ENCODE measurements around the gene SPECC1L. TPM values are rescaled to one million over a fixed set of nuclear protein-coding genes. Genes with fewer than 3 reads are reported as not detected.

SPECC1L gene
- total and polyA plus RNA-seq, 2 of the 8 experiments (the other 6 are each of a cell fraction or from before 2014, with no cell fraction given): 15.7 to 61.6 TPM

DNA sequence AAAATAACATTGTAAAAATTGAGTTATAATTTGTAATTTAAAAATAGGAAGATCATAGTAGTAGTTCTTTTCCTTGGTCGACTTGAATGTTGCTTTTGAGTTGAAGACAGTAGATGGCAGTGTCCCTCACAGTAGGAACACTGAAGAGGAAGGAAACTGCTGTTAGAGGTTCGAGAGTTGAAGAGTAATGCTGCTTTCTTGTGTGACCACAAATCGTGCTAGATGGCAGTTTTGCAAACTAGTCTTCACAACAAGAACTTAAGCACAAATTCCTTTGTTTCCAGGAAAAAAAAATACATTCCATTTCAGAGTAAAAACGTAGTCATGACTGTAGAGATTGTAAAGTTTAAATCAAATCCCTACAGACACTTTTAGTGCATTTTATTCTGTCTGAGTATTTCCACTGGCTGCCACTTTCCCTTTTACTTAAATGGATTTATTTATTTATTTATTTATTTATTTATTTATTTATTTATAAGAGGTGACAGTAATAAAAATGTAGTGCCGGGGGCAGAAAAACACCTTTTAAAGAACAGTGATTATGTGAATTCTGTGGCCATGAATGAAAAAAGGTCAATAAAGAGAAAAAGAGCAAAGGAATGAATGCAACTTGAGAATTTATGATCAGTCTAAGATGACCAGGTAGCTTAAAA lies 54.6 kb downstream of the SPECC1L start:
- H4K91ac ChIP-seq (replicated peaks; ENCODE audit: insufficient read length, low read length): no peak overlapping the region
- H3K4ac ChIP-seq (replicated peaks; ENCODE audit: insufficient read length, low read depth, low read length): no peak overlapping the region
- H2BK5ac ChIP-seq (ENCODE audit: low read depth, low read length): no peak overlapping the region
- no peaks in the 10 kb centered on the region for H3K9me3 ChIP-seq (ENCODE audit: insufficient read depth in 2 of 2, low read depth in 1 of 2, low read length in 1 of 2)
- no peak for DNase-seq (ENCODE audit: low read depth in 1 of 2, low spot score in 2 of 2)
- H3K9ac ChIP-seq (replicated peaks in 1 of 4; ENCODE audit: extremely low read depth in 1 of 4, low read depth in 3 of 4, low read length in 3 of 4): no peak overlapping the region
- peak; percentile 76 for FAIRE-seq
- H3K56ac ChIP-seq (replicated peaks; ENCODE audit: insufficient read length, low read depth, low read length): no peak overlapping the region
- H4K5ac ChIP-seq (ENCODE audit: insufficient read length, low read depth, low read length): no peak overlapping the region
- H3K36me3 ChIP-seq (ENCODE audit: control insufficient read depth in 2 of 4, insufficient read depth in 4 of 4, low read length in 3 of 4): peaks cover 7 to 56% (median 21%) of the 10 kb centered on the region in 4 experiments; a peak in 7 of 8 replicates
- no peak overlapping the region for H3K4me2 ChIP-seq (ENCODE audit: insufficient read depth in 1 of 2, low read depth in 2 of 2, low read length in 2 of 2)
- H2AFZ ChIP-seq (ENCODE audit: low read length): no peak overlapping the region
- H2BK12ac ChIP-seq (ENCODE audit: low read depth, low read length): no peak overlapping the region
- peaks cover 4% of the 10 kb centered on the region; the same call in 1 of the 2 replicates for H3K79me1 ChIP-seq (ENCODE audit: low read depth, low read length)
- no peak overlapping the region for H3K14ac ChIP-seq (ENCODE audit: insufficient read length)
- no peak overlapping the region for H2BK20ac ChIP-seq (ENCODE audit: low read length)
- no peak overlapping the region for H3K23ac ChIP-seq (ENCODE audit: insufficient read length)
- H3K4me3 ChIP-seq (ENCODE audit: extremely low read depth in 1 of 4, insufficient read depth in 2 of 4, low read depth in 3 of 4, low read length in 4 of 4): no peak overlapping the region
- no peak overlapping the region for H2AK5ac ChIP-seq (ENCODE audit: low read depth, low read length)
- 60% methylated on average over 5 of the region's 5 CpGs; no CpG with 5 or more reads in 1 of the 2 experiments for WGBS, 2 experiments (ENCODE audit: extremely low coverage in 1 of 2, insufficient coverage in 1 of 2, insufficient read length in 1 of 2, insufficient replicate concordance in 2 of 2, low coverage in 1 of 2, low lambda C conversion rate in 2 of 2, missing lambda C conversion rate in 1 of 2)
- no peak overlapping the region for H4K8ac ChIP-seq (ENCODE audit: extremely low read depth, insufficient read depth, low read length)
- no peak overlapping the region for H3K18ac ChIP-seq (ENCODE audit: extremely low read depth, low read length)
- ChIA-PET POLR2A (ENCODE audit: partially characterized antibody) (no interaction called here), CTCF (ENCODE audit: partially characterized antibody) (interaction anchor here (0.8 to 1.0 kb wide), 2 partner anchors 9 to 51 kb away, joined by 4 to 6 read pairs; no protein-coding TSS in a partner anchor)
- no peaks in the 10 kb centered on the region for H3K27me3 ChIP-seq (replicated peaks in 1 of 4; ENCODE audit: control insufficient read depth in 3 of 4, extremely low read depth in 1 of 4, insufficient read depth in 3 of 4, low read length in 3 of 4)
- H3K27ac ChIP-seq (ENCODE audit: low read depth, low read length): no peak overlapping the region
- H2BK15ac ChIP-seq (ENCODE audit: low read length): no peak overlapping the region
- no peaks in the 10 kb centered on the region for H3K4me1 ChIP-seq (replicated peaks in 1 of 4; ENCODE audit: control insufficient read depth in 3 of 4, insufficient read depth in 4 of 4, low read length in 3 of 4)
- H3K23me2 ChIP-seq (ENCODE audit: low read depth, low read length): no peaks in the 10 kb centered on the region
- no peak overlapping the region for H2BK120ac ChIP-seq (replicated peaks; ENCODE audit: low read depth, low read length)
- 0 out of 4 replicates have a peak, but pooled peaks cover 0 to 6% of the 10 kb centered on the region in 2 experiments for H3K79me2 ChIP-seq (ENCODE audit: control insufficient read depth in 1 of 2, insufficient read depth in 2 of 2, low read length in 2 of 2)
- peaks cover 4 to 5% of the 10 kb centered on the region in 2 experiments for H4K20me1 ChIP-seq (replicated peaks in 1 of 2; ENCODE audit: control insufficient read depth in 1 of 2, insufficient read depth in 2 of 2, low read length in 2 of 2)
- no peak for TF ChIP-seq ASH2L (IDR thresholded peaks at IDR 0.05; ENCODE audit: low read length)
- TF ChIP-seq YY1 (IDR thresholded peaks at IDR 0.05; ENCODE audit: low read depth, low read length): no peak
- TF ChIP-seq RBBP5 (IDR thresholded peaks at IDR 0.05; ENCODE audit: borderline replicate concordance, low read depth, low read length): no peak
- TF ChIP-seq GABPA (IDR thresholded peaks at IDR 0.05; ENCODE audit: borderline replicate concordance, insufficient read depth, low read length): no peak
- no peak for TF ChIP-seq TAF1 (IDR thresholded peaks at IDR 0.05; ENCODE audit: low read depth, low read length)
- no peak for TF ChIP-seq RFX5 (IDR thresholded peaks at IDR 0.05; ENCODE audit: borderline replicate concordance, low read depth, low read length)
- TF ChIP-seq, protein P1, sequence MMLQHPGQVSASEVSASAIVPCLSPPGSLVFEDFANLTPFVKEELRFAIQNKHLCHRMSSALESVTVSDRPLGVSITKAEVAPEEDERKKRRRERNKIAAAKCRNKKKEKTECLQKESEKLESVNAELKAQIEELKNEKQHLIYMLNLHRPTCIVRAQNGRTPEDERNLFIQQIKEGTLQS (IDR thresholded peaks at IDR 0.05; ENCODE audit: insufficient read depth, low read depth, low read length): no peak
- TF ChIP-seq BCL11A (IDR thresholded peaks at IDR 0.05; ENCODE audit: low read depth in 2 of 2, low read length in 2 of 2): no peak
- TF ChIP-seq, protein P2, sequence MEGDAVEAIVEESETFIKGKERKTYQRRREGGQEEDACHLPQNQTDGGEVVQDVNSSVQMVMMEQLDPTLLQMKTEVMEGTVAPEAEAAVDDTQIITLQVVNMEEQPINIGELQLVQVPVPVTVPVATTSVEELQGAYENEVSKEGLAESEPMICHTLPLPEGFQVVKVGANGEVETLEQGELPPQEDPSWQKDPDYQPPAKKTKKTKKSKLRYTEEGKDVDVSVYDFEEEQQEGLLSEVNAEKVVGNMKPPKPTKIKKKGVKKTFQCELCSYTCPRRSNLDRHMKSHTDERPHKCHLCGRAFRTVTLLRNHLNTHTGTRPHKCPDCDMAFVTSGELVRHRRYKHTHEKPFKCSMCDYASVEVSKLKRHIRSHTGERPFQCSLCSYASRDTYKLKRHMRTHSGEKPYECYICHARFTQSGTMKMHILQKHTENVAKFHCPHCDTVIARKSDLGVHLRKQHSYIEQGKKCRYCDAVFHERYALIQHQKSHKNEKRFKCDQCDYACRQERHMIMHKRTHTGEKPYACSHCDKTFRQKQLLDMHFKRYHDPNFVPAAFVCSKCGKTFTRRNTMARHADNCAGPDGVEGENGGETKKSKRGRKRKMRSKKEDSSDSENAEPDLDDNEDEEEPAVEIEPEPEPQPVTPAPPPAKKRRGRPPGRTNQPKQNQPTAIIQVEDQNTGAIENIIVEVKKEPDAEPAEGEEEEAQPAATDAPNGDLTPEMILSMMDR (IDR thresholded peaks at IDR 0.05; ENCODE audit: control extremely low read depth in 1 of 3, insufficient read depth in 1 of 3, low read depth in 1 of 3, low read length in 3 of 3): peak in 2 of 3 experiments; percentile 55 to 57; a peak in 3 of 4 replicates
- no peak for TF ChIP-seq CEBPB (IDR thresholded peaks at IDR 0.05; ENCODE audit: low read depth, low read length)
